ENCODE data around the gene MDP1.

- TF ChIP-seq CTCF (IDR thresholded peaks at IDR 0.05) = peak in 5 of 6 experiments; percentile 23 to 60 (median 54)
- TF ChIP-seq POLR2A (IDR thresholded peaks at IDR 0.05) = peak in 1 of 2 donors; percentile 82
Observed at GRCh38 chr14:24215495-24216344, at the start of gene MDP1.

Data from thyroid gland (tissue), 4 donors.